Parathyroid adenoma (tissue), 2 donors: ENCODE results near the gene ARHGEF12.

ENCODE experiments used
- H2AFZ ChIP-seq: fragments of 300-600 bp; sonication (generic); one replicate; pipeline ENCODE4 v1.7.0; 2017; ENCODE audit warnings: antibody characterized with exemption, mild to moderate bottlenecking
- H3K27ac ChIP-seq: fragments of 300-600 bp; sonication (generic); one replicate; pipeline ENCODE4 v1.7.0; 2017
- H3K27me3 ChIP-seq: fragments of 300-600 bp; sonication (generic); one replicate; pipeline ENCODE4 v1.7.0; 2017; ENCODE audit warnings: low read length; ENCODE audit not compliant: control insufficient read depth, insufficient read depth
- H3K36me3 ChIP-seq: fragments of 300-600 bp; sonication (generic); one replicate; pipeline ENCODE4 v1.7.0; 2017; ENCODE audit warnings: low read length; ENCODE audit not compliant: control insufficient read depth, insufficient read depth
- H3K4me1 ChIP-seq: fragments of 300-600 bp; sonication (generic); one replicate; pipeline ENCODE4 v1.7.0; 2017; ENCODE audit warnings: control low read depth
- H3K4me2 ChIP-seq: fragments of 300-600 bp; sonication (generic); one replicate; pipeline ENCODE4 v1.7.0; 2017; ENCODE audit warnings: low read length
- H3K4me3 ChIP-seq: fragments of 300-600 bp; sonication (generic); one replicate; pipeline ENCODE4 v1.7.0; 2017; ENCODE audit warnings: low read depth, low read length
- H3K79me2 ChIP-seq: fragments of 300-600 bp; sonication (generic); one replicate; pipeline ENCODE4 v1.7.0; 2017; ENCODE audit warnings: control low read depth
- H3K9ac ChIP-seq: fragments of 300-600 bp; sonication (generic); one replicate; pipeline ENCODE4 v1.7.0; 2017; ENCODE audit warnings: mild to moderate bottlenecking
- H3K9me3 ChIP-seq: fragments of 300-600 bp; sonication (generic); one replicate; pipeline ENCODE4 v1.7.0; 2017; ENCODE audit warnings: low read length; ENCODE audit not compliant: control insufficient read depth
- TF ChIP-seq, protein P1 (sequence below): fragments of 300-600 bp; sonication (generic); IDR thresholded peaks from one replicate; pipeline ENCODE4 v1.7.0; 2017; ENCODE audit warnings: antibody characterized with exemption, mild to moderate bottlenecking
- donor health status: primary hyperparathyroidism.

Gene ARHGEF12

DNA sequence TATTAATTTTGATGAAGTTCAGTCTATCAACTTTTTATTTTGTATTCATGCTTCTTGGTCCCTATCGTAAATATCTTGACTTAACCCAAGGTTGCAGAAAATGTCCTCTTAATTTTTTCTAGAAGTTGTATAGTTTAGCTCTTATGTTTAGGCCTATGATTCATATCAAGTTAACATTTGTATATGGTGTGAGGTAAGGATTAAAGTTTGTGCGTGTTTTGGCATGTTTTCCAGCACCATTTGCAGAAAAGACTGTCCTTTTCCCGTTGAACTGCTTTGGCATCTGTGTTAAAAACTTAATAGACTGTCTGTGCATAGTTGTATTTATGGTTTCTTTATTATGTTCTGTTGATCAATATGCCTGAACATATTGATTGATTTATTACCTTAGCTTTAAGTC, 42.3 kb downstream of the ARHGEF12 start:
- H2AFZ ChIP-seq = no peak overlapping the region

DNA sequence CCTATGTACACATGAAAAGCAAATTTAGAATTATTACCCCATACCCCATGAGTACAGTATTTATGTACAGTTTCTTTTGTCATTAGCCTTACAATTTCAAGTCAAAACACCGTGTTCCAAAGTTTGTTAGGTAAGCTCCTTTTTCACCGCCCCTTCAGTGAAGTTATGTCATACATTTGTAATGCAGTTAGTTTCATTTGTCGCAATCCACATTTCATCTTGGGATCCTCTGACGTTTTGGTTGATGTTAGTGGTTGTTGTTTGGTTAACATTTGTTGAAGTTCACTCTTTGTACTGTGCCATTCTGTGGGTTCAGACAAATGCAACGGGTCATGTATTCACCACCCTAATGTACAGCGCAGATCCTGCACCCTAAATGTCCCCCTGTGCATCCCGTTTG, 45.2 kb downstream of the ARHGEF12 start:
- Histone ChIP-seq H3K4me1 (peaks cover 7% of the 10 kb centered on the region), H3K9ac (no peak overlapping the region), H3K4me3 (no peak overlapping the region)

More for the DNA sequence above, 42.3 kb downstream of the ARHGEF12 start:
- H3K9ac ChIP-seq = no peak overlapping the region
- TF ChIP-seq, protein P1, sequence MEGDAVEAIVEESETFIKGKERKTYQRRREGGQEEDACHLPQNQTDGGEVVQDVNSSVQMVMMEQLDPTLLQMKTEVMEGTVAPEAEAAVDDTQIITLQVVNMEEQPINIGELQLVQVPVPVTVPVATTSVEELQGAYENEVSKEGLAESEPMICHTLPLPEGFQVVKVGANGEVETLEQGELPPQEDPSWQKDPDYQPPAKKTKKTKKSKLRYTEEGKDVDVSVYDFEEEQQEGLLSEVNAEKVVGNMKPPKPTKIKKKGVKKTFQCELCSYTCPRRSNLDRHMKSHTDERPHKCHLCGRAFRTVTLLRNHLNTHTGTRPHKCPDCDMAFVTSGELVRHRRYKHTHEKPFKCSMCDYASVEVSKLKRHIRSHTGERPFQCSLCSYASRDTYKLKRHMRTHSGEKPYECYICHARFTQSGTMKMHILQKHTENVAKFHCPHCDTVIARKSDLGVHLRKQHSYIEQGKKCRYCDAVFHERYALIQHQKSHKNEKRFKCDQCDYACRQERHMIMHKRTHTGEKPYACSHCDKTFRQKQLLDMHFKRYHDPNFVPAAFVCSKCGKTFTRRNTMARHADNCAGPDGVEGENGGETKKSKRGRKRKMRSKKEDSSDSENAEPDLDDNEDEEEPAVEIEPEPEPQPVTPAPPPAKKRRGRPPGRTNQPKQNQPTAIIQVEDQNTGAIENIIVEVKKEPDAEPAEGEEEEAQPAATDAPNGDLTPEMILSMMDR = no peak
- no peaks in the 10 kb centered on the region for H3K36me3 ChIP-seq
- no peak overlapping the region for H3K4me3 ChIP-seq
- no peaks in the 10 kb centered on the region for H3K4me1 ChIP-seq
- no peak overlapping the region for H3K4me2 ChIP-seq
- no peaks in the 10 kb centered on the region for H3K9me3 ChIP-seq
- no peaks in the 10 kb centered on the region for H3K27me3 ChIP-seq
- peaks cover 20% of the 10 kb centered on the region for H3K79me2 ChIP-seq
- no peak overlapping the region for H3K27ac ChIP-seq

DNA sequence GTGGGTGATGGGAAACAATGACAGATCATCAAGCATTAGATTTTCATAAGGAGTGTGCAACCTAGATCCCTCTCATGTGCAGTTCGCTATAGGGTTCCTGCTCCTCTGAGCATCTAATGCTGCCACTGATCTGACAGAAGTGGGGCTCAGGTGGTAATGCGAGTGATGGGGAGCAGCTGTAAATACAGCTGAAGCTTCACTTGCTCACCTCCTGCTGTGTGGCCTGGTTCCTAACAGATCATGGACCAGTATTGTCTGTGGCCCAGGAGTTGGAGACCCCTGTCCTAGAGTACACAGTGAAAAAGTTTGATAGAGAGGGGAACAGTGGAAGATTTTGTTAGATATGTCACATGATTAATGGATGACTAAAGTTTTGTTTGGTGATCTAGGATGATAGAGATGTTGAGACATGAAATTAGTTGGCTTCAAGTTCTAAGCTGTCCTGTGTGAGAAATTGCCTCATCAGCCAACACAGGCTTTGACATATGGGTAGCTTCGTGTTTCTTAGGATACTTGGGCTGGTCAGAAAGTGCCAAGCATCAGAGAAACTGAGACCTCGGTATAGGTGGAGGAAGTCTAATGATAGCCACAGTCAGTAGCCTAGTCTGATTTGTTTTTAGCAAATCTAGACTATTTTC, 47.4 kb downstream of the ARHGEF12 start:
- H2AFZ ChIP-seq = no peak overlapping the region
- H3K9me3 ChIP-seq = no peaks in the 10 kb centered on the region
- TF ChIP-seq, protein P1 = no peak
- H3K79me2 ChIP-seq = peaks cover 16% of the 10 kb centered on the region
- H3K9ac ChIP-seq = no peak overlapping the region
- H3K27ac ChIP-seq = no peak overlapping the region
- H3K4me2 ChIP-seq = no peak overlapping the region
- H3K27me3 ChIP-seq = no peaks in the 10 kb centered on the region
- no peak overlapping the region for H3K4me3 ChIP-seq
- peaks cover 7% of the 10 kb centered on the region for H3K4me1 ChIP-seq
- H3K36me3 ChIP-seq = no peaks in the 10 kb centered on the region

More for the DNA sequence above, 45.2 kb downstream of the ARHGEF12 start:
- Histone ChIP-seq H3K4me2 (no peak overlapping the region), H3K9me3 (no peaks in the 10 kb centered on the region), H3K36me3 (no peaks in the 10 kb centered on the region), H2AFZ (no peak overlapping the region), H3K27me3 (no peaks in the 10 kb centered on the region), H3K79me2 (peaks cover 22% of the 10 kb centered on the region), H3K27ac (no peak overlapping the region)
- TF ChIP-seq, protein P1 = no peak

DNA sequence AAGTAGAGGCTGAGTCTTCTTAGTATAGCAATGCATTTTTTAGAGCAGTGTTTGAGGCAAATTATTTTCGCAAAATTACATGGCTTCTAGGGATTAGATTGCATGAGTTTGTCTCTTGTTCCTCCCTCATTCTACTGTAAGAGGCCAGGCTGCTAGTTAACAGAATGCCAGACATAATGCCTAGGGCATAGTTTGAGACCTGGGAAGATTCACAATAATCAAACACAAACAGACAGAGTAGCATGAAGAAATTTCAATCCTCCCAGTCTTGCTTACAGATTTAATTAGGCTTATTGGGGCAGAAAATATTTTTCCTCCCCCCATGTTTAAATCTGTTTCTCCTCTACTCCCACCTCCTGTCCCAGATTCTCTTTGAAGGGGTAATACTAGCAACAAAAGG, 48.3 kb downstream of the ARHGEF12 start:
- no peak overlapping the region for H3K9ac ChIP-seq
- TF ChIP-seq, protein P1 = no peak
- H3K4me1 ChIP-seq = peaks cover 7% of the 10 kb centered on the region
- H3K4me3 ChIP-seq = no peak overlapping the region
- H3K79me2 ChIP-seq = peaks cover 18% of the 10 kb centered on the region
- H3K4me2 ChIP-seq = no peak overlapping the region
- no peaks in the 10 kb centered on the region for H3K27me3 ChIP-seq
- no peak overlapping the region for H3K27ac ChIP-seq
- no peaks in the 10 kb centered on the region for H3K9me3 ChIP-seq
- no peaks in the 10 kb centered on the region for H3K36me3 ChIP-seq
- H2AFZ ChIP-seq = no peak overlapping the region

DNA sequence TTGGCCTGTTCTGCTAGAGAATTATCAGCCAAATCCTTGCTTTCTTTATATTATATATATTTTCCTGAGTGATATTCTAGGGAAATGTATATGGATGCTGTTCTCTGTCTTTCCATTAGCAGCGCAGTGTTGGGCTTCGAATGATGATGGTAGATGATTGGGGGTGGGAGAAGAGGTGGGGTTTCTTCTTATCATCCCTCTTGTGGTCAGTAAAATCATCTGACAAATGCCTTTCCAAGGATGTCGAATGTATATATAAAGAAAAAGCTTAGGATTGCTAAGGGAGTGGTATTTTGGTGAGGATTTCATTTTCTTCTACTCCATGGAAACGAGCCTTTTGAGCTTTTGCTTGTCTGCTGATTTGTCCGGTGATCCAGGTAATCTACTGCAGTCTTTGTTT, 48.9 kb downstream of the ARHGEF12 start:
- no peaks in the 10 kb centered on the region for H3K9me3 ChIP-seq
- peaks cover 9% of the 10 kb centered on the region for H3K4me1 ChIP-seq
- H3K27ac ChIP-seq = no peak overlapping the region
- peaks cover 22% of the 10 kb centered on the region for H3K79me2 ChIP-seq
- no peaks in the 10 kb centered on the region for H3K27me3 ChIP-seq
- H3K4me2 ChIP-seq = no peak overlapping the region
- H3K36me3 ChIP-seq = no peaks in the 10 kb centered on the region
- H3K4me3 ChIP-seq = no peak overlapping the region
- TF ChIP-seq, protein P1 = no peak
- no peak overlapping the region for H2AFZ ChIP-seq
- H3K9ac ChIP-seq = no peak overlapping the region
